HG03095 (cell line): ENCODE measurements around the gene ZNF343.
"Not testable (repeated sequence)": the region's sequence is repeated elsewhere in the genome, so short reads cannot be mapped to it uniquely, and the experiment has no call there.

Experiments used
- ATAC-seq: cut with Tn5 transposase; IDR thresholded peaks from one replicate; pipeline ENCODE4 v1.9.1; 2021; ENCODE audit warnings: moderate library complexity; ENCODE audit not compliant: unreplicated experiment

Gene ZNF343

GRCh38 chr20:2508631-2509467, at the start of gene ZNF343:
ZNF343 (minus strand) TSS chr20:2508915; CDS start chr20:2493895, 15,020 bp downstream.
- ATAC-seq: peak; percentile 95

- ATAC-seq: no peak
Measured at GRCh38 chr20:2557873-2558580, 49.3 kb upstream of the ZNF343 start.

- no peak for ATAC-seq
Measured at GRCh38 chr20:2545594-2545993, 36.9 kb upstream of the ZNF343 start.

GRCh38 chr20:2544211-2544610, 35.5 kb upstream of the ZNF343 start:
- ATAC-seq: no peak

- no peak for ATAC-seq
Measured at GRCh38 chr20:2542361-2542760, 33.6 kb upstream of the ZNF343 start.

- no peak for ATAC-seq
Measured at GRCh38 chr20:2541940-2542339, 33.2 kb upstream of the ZNF343 start.

GRCh38 chr20:2538931-2539720, 30.4 kb upstream of the ZNF343 start:
- no peak for ATAC-seq

GRCh38 chr20:2538356-2538755, 29.6 kb upstream of the ZNF343 start:
- ATAC-seq: no peak

GRCh38 chr20:2537101-2537500, 28.4 kb upstream of the ZNF343 start:
- ATAC-seq: no peak

- ATAC-seq: no peak
Measured at GRCh38 chr20:2536560-2536986, 27.9 kb upstream of the ZNF343 start, which contains the start of gene TMC2. TMC2 (plus strand) TSS chr20:2536573; CDS start chr20:2536622, 49 bp downstream.

- no peak for ATAC-seq
Measured at GRCh38 chr20:2535711-2536559, 27.2 kb upstream of the ZNF343 start.

- ATAC-seq: no peak
Measured at GRCh38 chr20:2533118-2533517, 24.4 kb upstream of the ZNF343 start.

- ATAC-seq: no peak
Measured at GRCh38 chr20:2528671-2529271, 20.1 kb upstream of the ZNF343 start.

- no peak for ATAC-seq
Measured at GRCh38 chr20:2527762-2528161, 19.0 kb upstream of the ZNF343 start.

GRCh38 chr20:2526218-2526583, 17.5 kb upstream of the ZNF343 start:
- ATAC-seq: not testable (repeated sequence)

- peak; percentile 36 for ATAC-seq
Measured at GRCh38 chr20:2524709-2525506, 16.2 kb upstream of the ZNF343 start.

- ATAC-seq: peak; percentile 57
Measured at GRCh38 chr20:2523919-2524708, 15.4 kb upstream of the ZNF343 start.

GRCh38 chr20:2522826-2523429, 14.2 kb upstream of the ZNF343 start:
- not testable (repeated sequence) for ATAC-seq
